ENCODE measurements around the gene LENG8.

DNA sequence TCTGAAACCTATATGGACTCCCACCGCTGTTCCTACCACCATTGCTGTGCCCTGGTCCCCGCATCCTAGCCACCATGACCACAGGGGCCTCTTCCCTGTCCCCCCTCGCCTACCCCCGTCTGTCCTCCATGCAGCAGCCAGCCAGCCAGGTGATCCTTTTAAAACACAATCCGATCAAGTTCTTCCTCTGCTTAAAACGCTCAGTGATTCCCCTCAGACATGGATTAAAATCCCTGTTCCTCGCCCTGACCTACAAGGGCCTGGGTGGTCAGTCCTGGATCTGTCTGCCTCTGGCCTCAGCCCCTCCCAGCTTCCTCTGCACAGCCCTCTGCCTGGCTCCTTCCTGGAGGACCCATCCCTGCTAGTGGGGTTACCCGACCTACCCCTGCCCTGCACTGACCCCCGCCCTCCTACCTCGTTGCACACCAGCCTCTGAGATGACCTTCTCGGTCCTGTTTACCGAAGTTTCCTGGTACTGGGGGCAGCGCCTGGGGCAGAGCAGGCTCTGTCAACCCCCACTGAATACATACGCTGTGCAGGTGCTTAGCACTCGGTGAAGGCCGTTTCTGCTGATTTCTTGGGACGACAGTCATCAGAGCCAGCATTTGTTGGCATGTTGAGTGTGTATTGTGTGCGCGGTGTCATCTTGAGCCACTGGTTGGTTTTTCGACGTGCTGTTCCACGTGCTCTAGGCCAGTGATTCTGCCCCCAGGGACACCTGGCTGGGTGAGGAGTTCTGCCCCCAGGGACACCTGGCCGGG is 14.7 kb upstream of the LENG8 start:
- TF ChIP-seq POLR2A (IDR thresholded peaks at IDR 0.05) = no peak
- no peak for TF ChIP-seq CTCF (IDR thresholded peaks at IDR 0.05)
